ENCODE data around the gene TJP2. TPM values are rescaled to one million over a fixed set of nuclear protein-coding genes. Genes with fewer than 3 reads are reported as not detected.

Gene TJP2
- total and polyA plus RNA-seq, 2 of the 4 experiments (the other 2 are of a cell fraction): 38.3 to 49.3 TPM

GRCh38 chr9:69213647-69214046 lies 39.6 kb downstream of the TJP2 start:
- Histone ChIP-seq H3K14ac (replicated peaks; ENCODE audit: low read depth, low read length) (no peak overlapping the region), H4K8ac (ENCODE audit: low read depth in 2 of 2, low read length in 2 of 2) (no peak overlapping the region), H3K9me3 (ENCODE audit: control insufficient read depth, insufficient read depth, low read length) (no peaks in the 10 kb centered on the region), H3K23ac (ENCODE audit: low read depth, low read length) (no peak overlapping the region), H4K20me1 (ENCODE audit: insufficient read depth, low read length) (no peaks in the 10 kb centered on the region), H2BK20ac (ENCODE audit: low read depth, low read length) (no peak overlapping the region), H3K27ac (ENCODE audit: insufficient read depth, low read length) (no peak overlapping the region), H2AFZ (replicated peaks; ENCODE audit: low read length, poor library complexity) (no peak overlapping the region), H3K27me3 (ENCODE audit: control insufficient read depth, insufficient read depth, low read length) (no peaks in the 10 kb centered on the region), H2BK5ac (ENCODE audit: low read depth, low read length, poor library complexity, severe bottlenecking) (no peak overlapping the region), H3K4me1 (ENCODE audit: control insufficient read depth, insufficient read depth, low read length) (0 out of 2 replicates have a peak, but pooled peaks cover 1% of the 10 kb centered on the region), H3K9ac (ENCODE audit: low read depth, low read length) (no peak overlapping the region), H3K9me1 (ENCODE audit: insufficient read depth, low read length) (peaks cover 9% of the 10 kb centered on the region; the same call in 1 of the 2 replicates), H3K56ac (ENCODE audit: extremely low read depth, insufficient read depth, low read length) (no peak overlapping the region), H3K36me3 (ENCODE audit: control insufficient read depth, insufficient read depth, low read length) (peaks cover 6% of the 10 kb centered on the region), H2AK9ac (replicated peaks; ENCODE audit: low read depth, low read length, poor library complexity) (no peak overlapping the region), H3K4me3 (ENCODE audit: insufficient read depth, low read depth, low read length) (no peak overlapping the region), H3K4ac (ENCODE audit: low read depth, low read length) (no peak overlapping the region), H3K4me2 (ENCODE audit: low read depth, low read length) (no peak overlapping the region), H2AK5ac (ENCODE audit: low read depth, low read length) (no peak overlapping the region), H4K91ac (ENCODE audit: insufficient read depth, low read depth, low read length) (no peak overlapping the region), H2BK15ac (ENCODE audit: low read depth, low read length) (no peak overlapping the region), H4K5ac (ENCODE audit: low read depth, low read length) (no peak overlapping the region), H3K79me1 (ENCODE audit: low read depth in 1 of 2, low read length in 2 of 2) (peaks cover 16 to 21% of the 10 kb centered on the region in 2 experiments), H2BK120ac (ENCODE audit: low read depth, low read length) (no peak overlapping the region), H3K18ac (ENCODE audit: low read depth, low read length) (no peak overlapping the region)
- no peak for TF ChIP-seq USF2 (IDR thresholded peaks at IDR 0.05; ENCODE audit: low read depth, low read length)
- TF ChIP-seq POLR2A (IDR thresholded peaks at IDR 0.05; ENCODE audit: low read depth, low read length): no peak
- TF ChIP-seq FOS (IDR thresholded peaks at IDR 0.05; ENCODE audit: low read depth, low read length): no peak
- no peak for TF ChIP-seq ELK1 (IDR thresholded peaks at IDR 0.05; ENCODE audit: borderline replicate concordance, low read depth, low read length)
- no peak for TF ChIP-seq MAFK (IDR thresholded peaks at IDR 0.05; ENCODE audit: low read depth, low read length)
- no peak for TF ChIP-seq CHD1 (IDR thresholded peaks at IDR 0.05; ENCODE audit: low read depth, low read length)
- ChIA-PET POLR2A (ENCODE audit: unreplicated experiment) (no interaction called here), CTCF (interaction anchor here (1.3 kb wide), 1 partner anchor 10 kb away, joined by 8 read pairs; no protein-coding TSS in a partner anchor)
- dilution Hi-C loops (cut with HindIII; ENCODE audit: low sequenced_read_pairs, unreplicated experiment): no loop called here
- no TSS peak for BruUV-seq (replicated peaks)
- DNase-seq: no peak
- no peak for ATAC-seq (ENCODE audit: low read depth)
- WGBS, 2 experiments (ENCODE audit: extremely low coverage in 2 of 2, insufficient read length in 1 of 2): no CpG with 5 or more reads among the region's 5 CpGs
- intact Hi-C loops (cut with micrococcal nuclease): no loop called here
- in situ Hi-C loops (cut with MboI; ENCODE audit: low sequenced_read_pairs): no loop called here
